Neural progenitor cell (in vitro differentiated cells): Measurements from ENCODE around the gene GRM3.

Experiments used
- CTCF ChIP-seq: fragments of 200-600 bp; sonication (generic); IDR thresholded peaks from 2 replicates; pipeline ENCODE4 v1.5.1; 2017; ENCODE audit warnings: antibody characterized with exemption, mild to moderate bottlenecking
- EZH2 ChIP-seq: fragments of 200-600 bp; sonication (generic); IDR thresholded peaks from 2 replicates; pipeline ENCODE4 v1.6.1; 2017; ENCODE audit warnings: antibody characterized with exemption, mild to moderate bottlenecking, moderate library complexity
- EZH2phosphoT487 ChIP-seq: fragments of 200-600 bp; sonication (generic); IDR thresholded peaks from 2 replicates; pipeline ENCODE4 v1.6.1; 2017; ENCODE audit warnings: antibody characterized with exemption

- TF ChIP-seq EZH2 (no peak), EZH2phosphoT487 (no peak), CTCF (no peak)
Observed at GRCh38 chr7:86745013-86745745, 101.5 kb downstream of the GRM3 start.
